HG02840 (cell line): Measurements from ENCODE around the gene SMARCD3.

Source experiments
- ATAC-seq: cut with Tn5 transposase; IDR thresholded peaks from one replicate; pipeline ENCODE4 v1.9.1; 2021; ENCODE audit warnings: mild to moderate bottlenecking, moderate library complexity, moderate number of reproducible peaks; ENCODE audit not compliant: unreplicated experiment, low FRiP score

The SMARCD3 gene

DNA sequence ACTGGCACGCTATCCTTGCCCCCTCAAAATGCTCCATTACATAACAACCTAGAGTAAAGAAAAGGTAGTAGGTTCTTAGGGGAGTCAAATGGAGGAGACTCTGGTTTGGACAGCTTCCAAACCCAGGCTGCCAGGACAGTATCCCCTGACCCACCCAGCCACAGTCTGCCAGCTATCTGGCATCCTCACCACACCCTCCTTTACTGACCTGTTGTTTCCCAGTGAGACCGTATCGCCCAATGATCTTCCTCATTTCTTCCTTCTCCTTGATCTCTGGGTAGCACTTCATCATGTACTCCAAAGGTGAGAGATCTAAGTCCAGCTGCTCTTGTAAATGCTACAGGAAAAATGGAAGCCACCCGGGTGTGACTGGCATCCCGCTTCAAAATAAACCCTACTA is 33.1 kb downstream of the SMARCD3 start:
- no peak for ATAC-seq

DNA sequence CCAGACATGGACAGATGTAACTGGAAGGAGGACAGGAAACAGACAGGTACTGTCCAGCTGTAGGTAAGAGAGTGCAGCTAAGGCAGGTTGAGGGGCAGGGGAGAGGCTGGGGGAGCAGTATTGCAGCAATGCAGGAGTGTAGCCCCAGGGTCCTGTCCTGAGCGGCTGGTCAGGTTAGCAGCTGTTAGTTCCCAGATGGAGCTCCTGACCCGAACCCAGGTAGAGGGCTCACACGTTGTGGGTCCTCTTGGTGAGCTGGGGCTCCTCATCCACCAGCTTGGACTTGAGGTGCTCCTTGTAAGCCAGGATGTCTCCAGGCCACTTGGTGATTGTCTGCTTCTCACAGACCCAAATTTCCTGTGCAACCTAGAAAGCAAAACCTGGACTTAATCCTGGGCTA is 34.7 kb downstream of the SMARCD3 start:
- no peak for ATAC-seq

DNA sequence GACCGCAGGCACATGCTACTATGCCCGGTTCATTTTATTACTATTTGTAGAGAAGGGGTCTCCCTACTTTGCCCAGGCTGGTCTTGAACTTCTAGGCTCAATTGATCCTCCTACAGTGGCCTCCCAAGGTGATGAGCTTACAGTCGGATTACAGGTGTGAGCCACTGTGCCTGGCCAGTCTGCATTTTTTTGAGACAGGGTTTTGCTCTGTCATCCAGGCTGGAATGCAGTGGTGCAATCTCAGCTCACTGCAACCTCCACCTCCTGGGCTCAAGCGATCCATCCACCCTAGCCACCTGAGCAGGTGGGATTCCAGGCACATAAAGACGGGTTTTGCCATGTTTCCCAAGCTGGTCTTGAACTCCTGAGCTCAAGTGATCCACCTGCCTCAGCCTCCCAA is 35.9 kb downstream of the SMARCD3 start:
- ATAC-seq: no peak

DNA sequence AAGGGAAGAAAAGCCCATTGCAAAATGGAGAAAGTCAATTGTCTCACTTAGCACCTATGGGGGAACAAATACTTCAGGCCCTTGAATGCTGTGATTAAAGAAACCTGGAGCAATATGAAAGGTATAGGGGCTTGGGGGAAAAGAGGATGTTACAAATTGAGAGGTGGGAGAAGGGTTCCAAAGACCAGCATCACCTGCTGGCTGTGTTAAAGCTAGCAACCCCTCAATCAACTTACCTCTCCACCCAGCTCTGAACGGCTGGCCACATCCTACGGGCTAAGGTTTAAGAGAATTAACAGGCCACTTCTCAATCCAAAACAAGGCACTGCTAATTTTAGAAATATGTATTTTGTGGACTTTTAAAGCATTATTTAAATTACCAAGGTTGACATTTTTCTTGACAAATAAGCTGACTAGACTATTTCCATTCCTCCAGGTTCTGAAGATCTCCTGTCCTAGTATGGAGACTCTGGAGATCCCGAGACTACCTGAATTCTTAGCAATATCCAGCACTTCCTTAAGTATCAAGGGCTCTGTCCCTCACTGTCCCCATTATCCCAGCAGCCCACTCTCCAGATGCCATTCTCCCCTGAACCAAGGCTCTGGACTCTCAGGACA is 37.2 kb downstream of the SMARCD3 start:
- no peak for ATAC-seq

DNA sequence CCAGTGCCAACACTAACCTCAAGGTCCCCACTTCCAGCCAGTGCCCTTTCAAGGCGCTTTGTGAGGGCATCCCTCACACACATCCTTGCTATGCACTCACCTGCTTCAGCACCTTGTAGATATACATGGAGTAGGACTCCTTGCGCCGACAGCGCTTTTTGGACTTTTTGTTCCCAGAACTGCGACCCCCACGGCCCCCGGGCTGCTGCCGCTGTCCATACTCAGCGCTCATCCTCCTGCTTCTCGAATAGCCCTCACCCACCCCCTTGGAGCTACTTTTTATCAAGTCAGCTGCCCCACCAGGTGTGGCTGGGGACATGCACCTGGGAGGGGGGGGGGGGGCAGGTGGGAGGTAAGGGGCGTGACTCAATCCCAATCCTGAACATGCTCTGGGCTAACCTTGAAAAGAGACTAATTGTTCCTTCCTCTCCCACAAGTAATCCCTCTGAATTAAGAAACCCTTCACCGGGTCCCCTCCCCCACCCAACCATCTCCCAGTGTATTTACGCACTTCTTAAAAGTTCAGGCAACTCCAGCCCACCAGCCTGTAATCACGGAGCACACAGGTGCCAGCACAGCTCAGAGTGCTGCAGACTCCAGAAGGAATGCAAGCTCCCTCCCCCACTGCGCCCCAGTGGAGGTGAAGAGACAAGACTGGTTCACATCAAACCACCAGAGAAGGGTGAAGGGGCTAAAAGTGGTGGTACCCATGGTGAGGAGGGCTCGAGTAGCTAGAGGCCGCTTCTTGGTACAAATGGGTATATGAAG is 38.2 kb downstream of the SMARCD3 start, which contains the start of gene H2BK1:
Gene H2BK1, minus strand, starts transcription at position 402 of the 768 bp plus-strand sequence. Its CDS starts 170 bp downstream, at position 232.
- ATAC-seq: no peak

DNA sequence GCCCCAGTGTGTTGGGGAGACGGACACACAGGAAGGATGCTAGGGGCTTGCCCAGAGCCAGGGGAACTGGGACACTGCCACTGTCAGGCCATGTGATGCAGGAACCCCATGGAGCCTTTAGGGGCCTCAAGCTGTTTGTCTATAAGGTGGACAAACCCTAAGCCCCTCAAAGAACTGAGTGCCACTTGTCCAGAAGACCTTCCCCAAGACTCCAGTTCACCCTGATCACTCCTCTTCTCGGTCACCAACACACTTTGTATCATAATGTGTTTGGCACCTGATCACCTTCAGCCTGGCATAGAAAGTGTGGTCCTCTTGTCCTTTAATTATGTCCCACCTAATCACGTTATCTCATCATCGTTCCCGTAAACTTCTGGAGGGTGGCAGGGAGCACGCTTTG is 38.9 kb downstream of the SMARCD3 start:
- no peak for ATAC-seq

DNA sequence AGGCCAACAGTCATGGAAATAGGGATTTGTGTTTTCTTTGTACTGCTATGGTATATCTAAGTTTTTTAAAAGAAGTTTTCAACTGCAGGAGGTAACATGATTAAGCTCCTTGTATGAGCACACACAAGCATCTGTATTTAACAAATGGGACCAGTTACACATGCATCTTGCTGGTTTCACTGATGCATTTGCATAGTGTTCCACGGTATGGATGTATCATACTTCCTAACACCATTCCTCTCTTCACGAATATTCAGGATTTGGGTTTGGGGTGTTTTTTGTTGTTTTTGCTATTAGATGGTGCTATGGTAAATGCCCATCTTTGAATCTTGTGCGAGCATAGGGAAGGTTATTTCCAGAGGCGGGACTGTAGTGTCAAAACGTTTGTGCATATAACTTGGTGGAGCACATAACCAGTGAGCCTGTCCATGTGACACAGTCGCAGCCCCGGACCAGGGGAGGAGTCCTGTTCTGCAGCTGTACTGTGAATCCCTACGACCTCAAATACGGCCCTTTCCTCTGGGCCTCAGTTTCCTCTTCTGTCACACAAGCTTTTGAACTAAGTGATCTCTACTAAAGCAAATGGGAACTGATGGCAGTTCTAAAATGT is 40.1 kb downstream of the SMARCD3 start:
- no peak for ATAC-seq

DNA sequence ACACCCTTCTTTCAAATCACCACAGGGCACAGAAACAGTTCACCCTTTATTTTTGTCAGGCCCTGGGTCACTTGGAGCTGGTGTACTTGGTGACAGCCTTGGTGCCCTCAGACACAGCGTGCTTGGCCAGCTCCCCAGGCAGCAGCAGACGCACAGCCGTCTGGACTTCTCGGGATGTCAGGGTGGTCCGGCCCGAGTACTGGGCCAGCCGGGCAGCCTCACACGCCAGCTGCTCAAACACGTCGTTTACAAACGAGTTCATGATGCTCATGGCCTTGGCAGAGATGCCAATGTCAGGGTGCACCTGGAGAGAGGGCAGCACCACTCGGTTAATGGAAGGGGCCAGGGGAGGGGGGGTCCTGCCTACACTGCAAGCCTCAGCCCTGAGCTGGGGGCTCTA is 40.7 kb downstream of the SMARCD3 start:
- ATAC-seq: no peak

DNA sequence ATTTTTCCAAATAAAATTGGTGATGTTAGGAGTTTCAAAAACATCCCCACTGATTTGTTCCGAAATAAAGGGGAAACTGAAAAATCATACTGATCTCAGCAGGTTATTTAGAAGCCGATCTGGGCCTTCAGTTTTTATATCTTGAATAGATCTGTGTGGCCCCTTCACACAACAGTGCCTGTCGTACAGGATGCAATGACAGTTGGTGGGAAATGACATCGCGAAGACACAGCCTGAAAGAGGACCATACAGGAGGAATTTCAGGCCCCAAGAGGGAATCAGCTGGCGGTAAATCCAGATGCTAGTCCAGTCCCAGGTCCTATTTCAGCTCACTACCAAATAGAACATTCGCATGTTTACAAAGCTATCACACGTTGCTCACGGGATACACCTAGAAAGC is 41.2 kb downstream of the SMARCD3 start:
- ATAC-seq: no peak

DNA sequence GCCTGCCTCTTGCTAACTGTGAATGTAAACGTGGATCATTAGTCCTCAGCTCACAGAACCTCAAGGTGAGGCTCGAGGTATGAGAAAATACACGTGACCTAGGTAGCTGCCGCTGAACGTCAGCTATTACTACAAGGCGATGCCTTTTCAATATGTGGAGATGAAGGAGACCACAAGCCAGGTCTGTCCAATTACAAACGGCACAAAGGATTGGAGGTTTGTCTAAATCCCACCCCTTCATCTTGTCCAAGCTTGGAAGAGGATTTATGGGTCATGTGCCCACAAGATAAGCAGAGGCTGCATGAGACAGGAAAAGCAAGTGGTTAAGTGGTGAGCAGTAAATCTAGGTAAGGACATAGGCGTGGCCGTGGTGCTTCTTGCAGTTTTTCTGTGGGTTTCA is 41.6 kb downstream of the SMARCD3 start:
- no peak for ATAC-seq

DNA sequence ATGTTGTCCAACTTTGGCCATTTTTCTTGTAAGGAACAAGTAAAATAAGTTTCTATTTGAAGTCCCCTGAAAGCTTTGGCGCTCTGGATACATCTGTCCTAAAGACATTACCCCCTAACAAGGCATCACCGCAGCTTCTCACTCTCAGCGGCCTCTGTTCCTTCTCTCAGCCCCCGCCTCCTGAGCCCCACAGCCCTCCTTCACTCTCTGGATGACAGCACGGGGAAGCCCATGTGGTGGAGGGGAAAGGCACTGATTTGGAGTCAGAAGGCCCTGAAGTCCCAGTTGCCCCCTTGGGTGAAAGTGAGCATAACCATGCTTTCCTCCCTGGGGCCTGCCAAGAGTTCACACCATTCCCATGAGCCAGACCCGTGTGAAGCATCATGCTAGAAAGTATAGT is 42.8 kb downstream of the SMARCD3 start:
- ATAC-seq: no peak

DNA sequence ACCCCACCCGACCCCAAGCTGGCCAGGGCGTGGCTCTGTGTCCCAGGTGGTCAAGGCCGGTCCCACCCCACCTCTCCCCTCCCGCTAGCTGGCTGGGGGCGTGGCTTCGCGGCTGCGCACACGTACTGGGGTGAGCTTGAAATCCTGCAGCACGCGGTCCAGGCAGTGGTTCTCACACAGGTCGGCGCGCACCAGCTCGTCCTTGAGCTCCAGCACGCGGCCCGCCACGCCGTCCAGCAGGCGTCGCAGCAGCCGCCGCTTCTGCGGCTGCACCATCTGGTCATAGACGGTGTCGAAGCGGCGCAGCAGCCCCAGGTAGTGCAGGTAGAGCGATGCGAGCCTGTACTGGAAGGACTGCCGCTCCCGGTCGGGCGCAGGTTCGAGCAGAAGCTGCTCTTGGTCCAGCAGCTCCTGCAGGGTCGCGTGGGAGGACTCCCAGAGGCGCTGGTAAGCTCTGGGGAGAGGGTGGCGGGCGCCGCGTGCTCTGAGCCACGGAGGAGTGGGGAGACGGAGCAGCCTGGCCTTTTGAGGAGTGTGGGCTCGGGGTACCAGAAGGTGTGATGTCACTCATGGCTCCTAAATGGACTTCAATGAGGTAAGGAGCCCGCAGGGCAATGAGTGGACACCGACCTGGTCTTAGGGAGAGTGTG is 44.0 kb downstream of the SMARCD3 start:
- ATAC-seq: no peak

DNA sequence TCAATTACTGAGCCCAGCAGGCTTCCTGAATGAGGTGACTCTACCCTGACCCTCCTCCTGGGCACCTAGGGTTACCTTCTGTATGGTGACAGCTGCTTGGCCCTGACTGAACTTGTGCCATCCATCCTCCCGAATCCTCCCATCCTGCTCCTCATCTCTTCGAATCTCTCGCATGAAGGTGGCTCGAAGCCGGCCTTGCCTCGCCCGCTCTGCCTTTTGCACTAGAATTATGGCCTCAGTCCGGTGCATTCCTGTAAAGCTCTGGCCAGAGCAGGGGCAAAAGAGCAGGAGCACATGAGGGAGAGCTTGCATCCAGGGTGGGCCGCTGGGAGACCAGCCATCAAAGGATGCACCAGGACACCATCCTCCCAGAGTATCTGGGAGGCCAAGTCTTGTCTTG is 45.7 kb downstream of the SMARCD3 start:
- no peak for ATAC-seq

DNA sequence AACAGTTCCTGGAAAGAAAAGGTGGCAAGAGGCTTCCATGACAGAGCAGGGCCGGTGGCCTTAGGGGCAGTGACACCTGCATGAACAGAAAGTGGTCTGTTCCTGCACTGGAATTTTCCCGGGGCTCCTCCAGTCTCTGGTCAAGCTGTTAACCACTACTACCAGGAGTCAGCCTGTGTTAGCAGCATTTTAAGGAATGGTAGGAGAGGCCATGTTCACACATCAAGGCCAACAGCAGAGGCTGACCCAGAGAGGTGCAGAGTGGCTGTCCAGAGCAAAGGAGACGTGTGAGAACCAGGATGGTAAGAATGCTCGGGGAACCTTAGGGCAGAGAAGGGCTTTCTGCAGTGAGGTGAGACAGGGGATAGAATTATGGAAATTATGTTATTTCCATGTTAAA is 46.7 kb downstream of the SMARCD3 start:
- no peak for ATAC-seq

DNA sequence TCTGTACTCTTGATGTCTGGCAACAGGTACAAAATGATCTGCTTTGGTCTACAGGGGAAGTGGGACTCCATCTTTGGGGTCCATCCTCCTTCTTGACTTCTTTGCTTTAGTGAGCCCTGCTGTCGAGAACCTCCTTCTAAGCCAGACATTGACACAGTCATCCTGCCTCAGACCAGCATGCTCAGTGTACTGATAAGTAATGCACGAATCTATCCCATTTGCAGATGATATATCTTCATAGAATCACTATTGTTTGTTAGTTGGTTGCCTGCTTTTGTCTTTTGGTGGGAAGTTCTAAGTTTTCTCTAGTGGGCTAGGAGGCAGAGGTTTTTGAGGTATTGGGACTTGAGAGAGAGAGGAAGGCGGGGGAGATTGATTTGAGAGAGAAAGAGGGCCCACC is 47.1 kb downstream of the SMARCD3 start:
- no peak for ATAC-seq

DNA sequence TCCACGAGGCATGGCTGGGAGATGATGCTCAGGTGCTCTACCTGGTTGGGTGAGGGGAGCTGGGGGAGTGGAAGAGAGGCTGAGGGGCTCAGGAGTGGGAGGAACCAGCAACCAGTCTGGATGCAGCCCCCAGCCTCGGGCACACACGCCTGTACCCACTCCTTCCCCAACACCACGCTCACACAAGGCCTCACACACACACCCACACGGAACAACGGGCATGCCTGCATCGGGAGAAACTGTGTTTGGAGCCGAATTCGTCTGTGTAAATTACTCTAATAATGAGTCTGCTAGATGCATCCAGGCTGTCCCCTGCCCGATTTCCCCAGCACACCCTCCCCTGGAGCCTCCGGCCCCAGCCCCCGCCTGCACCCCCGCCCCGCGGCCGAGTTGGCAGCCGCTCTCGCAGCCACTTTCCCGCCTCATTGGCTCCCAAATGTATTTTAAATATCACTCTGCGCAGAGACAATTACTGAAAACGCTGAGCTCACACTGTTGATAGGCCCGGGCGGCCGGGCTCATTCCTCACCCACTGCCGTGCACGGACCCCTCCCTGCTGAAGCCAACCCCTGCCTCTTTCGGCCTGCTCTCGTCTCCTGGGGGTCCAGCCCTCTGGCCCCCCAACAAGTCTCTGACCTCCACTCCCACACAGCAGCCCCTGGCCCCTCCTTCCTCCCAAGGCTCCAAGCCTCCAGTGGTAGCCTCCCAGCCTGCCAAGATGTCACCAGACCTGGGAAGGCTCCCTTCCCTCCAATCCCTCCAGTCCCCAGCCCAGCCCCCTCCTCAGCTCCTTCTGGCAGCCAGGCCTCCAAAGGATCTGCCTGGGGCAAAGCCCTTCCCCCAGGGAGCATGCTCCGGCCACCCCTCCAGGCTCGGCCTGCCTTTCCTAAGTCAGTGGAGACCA is 49.3 kb downstream of the SMARCD3 start:
- no peak for ATAC-seq

DNA sequence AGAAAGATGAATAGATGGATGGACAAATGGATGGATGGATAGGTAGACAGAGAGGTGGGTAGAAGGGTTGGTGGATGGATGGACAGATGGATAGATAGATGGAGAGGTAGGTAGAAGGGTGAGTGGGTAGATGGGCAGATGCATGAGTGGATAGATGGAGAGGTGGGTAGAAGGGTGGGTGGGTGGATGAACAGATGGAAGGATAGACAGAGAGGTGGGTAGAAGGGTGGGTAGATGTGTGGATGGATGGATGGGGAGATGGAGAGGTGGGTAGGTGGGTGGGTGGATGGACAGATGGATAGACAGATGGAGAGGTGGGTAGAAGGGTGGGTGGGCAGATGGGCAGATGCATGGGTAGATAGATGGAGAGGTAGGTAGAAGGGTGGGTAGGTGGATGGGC is 50.6 kb downstream of the SMARCD3 start:
- no peak for ATAC-seq

DNA sequence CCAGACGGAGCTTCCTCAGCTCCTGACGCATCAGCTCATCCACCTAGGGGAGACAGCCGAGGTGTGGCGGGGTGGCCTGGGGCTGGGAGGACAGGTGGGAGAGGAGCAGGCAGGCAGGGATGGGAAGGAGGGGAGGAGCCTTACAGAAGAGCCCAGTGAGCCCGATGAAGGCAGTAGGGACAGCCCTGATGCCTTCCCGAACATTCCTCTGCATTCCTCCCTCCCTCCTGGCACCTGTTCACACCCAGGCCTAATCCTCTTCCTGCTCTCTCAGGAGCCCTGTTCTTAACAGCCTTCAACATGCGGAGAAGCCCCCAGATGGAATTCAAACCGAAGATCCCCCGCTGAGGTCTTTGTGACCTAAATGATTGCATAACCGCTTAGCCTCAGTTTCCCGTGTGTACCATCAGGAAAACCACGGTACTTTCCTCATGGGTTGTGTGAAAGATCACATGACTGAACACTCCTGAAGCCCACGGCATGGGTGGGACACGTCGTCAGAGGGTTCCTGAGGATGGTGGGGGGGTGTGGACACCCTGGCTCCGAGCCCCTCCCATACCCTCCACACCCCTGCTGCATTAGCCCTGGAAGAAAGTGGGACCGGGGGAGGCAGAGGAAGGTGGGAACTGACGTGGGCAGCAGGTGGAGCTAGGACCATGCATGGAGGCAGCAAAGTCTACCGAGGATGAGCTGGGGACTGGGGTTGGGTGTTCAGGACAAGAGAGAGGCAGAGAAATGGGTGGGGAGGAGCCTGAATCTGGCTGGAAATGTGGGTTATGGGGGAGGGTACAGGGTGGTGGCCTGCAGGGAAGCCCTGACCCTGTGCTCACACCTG is 52.7 kb downstream of the SMARCD3 start:
- ATAC-seq: no peak

DNA sequence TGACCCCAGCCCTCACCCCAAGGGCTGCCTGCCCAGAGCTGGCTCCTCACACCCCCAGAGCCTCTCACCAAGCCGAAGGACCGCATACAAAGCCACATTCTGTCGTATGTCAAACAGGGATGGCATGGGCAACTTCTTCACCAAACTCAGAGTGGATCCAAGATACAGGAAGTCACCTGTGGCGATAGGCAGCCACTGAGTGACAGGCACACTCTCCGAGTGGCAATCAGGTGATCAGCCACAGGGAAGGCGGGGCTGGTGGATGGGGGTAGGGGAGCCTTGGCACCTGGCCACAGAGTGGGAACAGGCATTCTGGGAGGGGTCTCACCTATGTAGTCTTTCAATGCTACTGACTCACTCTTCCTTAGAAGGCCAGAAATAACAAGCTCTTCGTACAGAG is 54.3 kb downstream of the SMARCD3 start:
- no peak for ATAC-seq
